Breast epithelium (tissue), 3 donors: ENCODE measurements around the gene C1orf53.

ENCODE experiments used
- POLR2A ChIP-seq: fragments of 450-650 bp; IDR thresholded peaks from one replicate; pipeline ENCODE4 v1.6.1; 2016; ENCODE audit warnings: antibody characterized with exemption, mild to moderate bottlenecking, moderate library complexity
- POLR2AphosphoS5 ChIP-seq, 3 donors: sonication (generic); formaldehyde crosslinking; IDR thresholded peaks; one replicate each; pipeline ENCODE4 v1.6.1; 2017; ENCODE audit warnings: antibody characterized with exemption in 3 of 3
- TF ChIP-seq, protein P1 (sequence below), 3 donors: fragments of 450-650 bp; IDR thresholded peaks; one replicate each; pipeline ENCODE4 v1.5.1; 2016 to 2017; ENCODE audit warnings: antibody characterized with exemption in 3 of 3, mild to moderate bottlenecking in 3 of 3, moderate library complexity in 3 of 3

- TF ChIP-seq, protein P1, sequence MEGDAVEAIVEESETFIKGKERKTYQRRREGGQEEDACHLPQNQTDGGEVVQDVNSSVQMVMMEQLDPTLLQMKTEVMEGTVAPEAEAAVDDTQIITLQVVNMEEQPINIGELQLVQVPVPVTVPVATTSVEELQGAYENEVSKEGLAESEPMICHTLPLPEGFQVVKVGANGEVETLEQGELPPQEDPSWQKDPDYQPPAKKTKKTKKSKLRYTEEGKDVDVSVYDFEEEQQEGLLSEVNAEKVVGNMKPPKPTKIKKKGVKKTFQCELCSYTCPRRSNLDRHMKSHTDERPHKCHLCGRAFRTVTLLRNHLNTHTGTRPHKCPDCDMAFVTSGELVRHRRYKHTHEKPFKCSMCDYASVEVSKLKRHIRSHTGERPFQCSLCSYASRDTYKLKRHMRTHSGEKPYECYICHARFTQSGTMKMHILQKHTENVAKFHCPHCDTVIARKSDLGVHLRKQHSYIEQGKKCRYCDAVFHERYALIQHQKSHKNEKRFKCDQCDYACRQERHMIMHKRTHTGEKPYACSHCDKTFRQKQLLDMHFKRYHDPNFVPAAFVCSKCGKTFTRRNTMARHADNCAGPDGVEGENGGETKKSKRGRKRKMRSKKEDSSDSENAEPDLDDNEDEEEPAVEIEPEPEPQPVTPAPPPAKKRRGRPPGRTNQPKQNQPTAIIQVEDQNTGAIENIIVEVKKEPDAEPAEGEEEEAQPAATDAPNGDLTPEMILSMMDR (IDR thresholded peaks at IDR 0.05): no peak
- TF ChIP-seq POLR2A (no peak), POLR2AphosphoS5 (IDR thresholded peaks at IDR 0.05) (no peak)
These were observed 40.2 kb upstream of the C1orf53 start for GRCh38 chr1:197862221-197862620.
